WTC11 (cell line): Measurements from ENCODE around the gene TRPM7. TPM values are rescaled to one million over a fixed set of nuclear protein-coding genes. Genes with fewer than 3 reads are reported as not detected.

Source experiments
- ATAC-seq: fragments of 200-7000 bp; cut with Tn5 transposase; 2 replicates; pipeline ENCODE4 v1.10.0; 2021; ENCODE audit warnings: mild to moderate bottlenecking, moderate library complexity
- CTCF ChIA-PET: fragments of 300-600 bp; sonication (Branson Sonifier 250); formaldehyde crosslinking; loops from one replicate; lab custom pipeline; 2021; ENCODE audit warnings: antibody characterized with exemption; lab: Charles Lee
- POLR2A ChIA-PET: fragments of 350-600 bp; sonication (Branson Sonifier 250); formaldehyde crosslinking; loops from one replicate; lab custom pipeline; 2021; ENCODE audit warnings: antibody characterized with exemption; lab: Charles Lee
- DNase-seq: peaks from one replicate; pipeline ENCODE4 v3.0.0; 2021; ENCODE audit warnings: low spot score
- H3K27ac Mint-ChIP-seq: 2 replicates; pipeline ENCODE4 v1.8.0; 2021; ENCODE audit warnings: mixed read lengths
- H3K27me3 Mint-ChIP-seq: 2 replicates; pipeline ENCODE4 v1.8.0; 2021; ENCODE audit warnings: low read depth, mild to moderate bottlenecking, moderate library complexity, mixed read lengths
- H3K36me3 Mint-ChIP-seq: 2 replicates; pipeline ENCODE4 v1.8.0; 2021; ENCODE audit warnings: mixed read lengths
- H3K4me1 Mint-ChIP-seq: 2 replicates; pipeline ENCODE4 v1.8.0; 2022; ENCODE audit warnings: mixed read lengths
- H3K4me3 Mint-ChIP-seq: 2 replicates; pipeline ENCODE4 v1.8.0; 2021; ENCODE audit warnings: mild to moderate bottlenecking, moderate library complexity, mixed read lengths
- H3K9me3 Mint-ChIP-seq: 2 replicates; pipeline ENCODE4 v1.8.0; 2021; ENCODE audit warnings: mixed read lengths
- GABPB1 ChIP-seq: sonication (generic); formaldehyde crosslinking; IDR thresholded peaks from 2 replicates; pipeline ENCODE4 v1.8.1; 2023; ENCODE audit warnings: mild to moderate bottlenecking, missing genetic modification reagents
- GRHL2 ChIP-seq: fragments of 250-450 bp; sonication (Bioruptor Pico); IDR thresholded peaks from 2 replicates; pipeline ENCODE4 v1.8.0; 2022; ENCODE audit warnings: mild to moderate bottlenecking, moderate library complexity; ENCODE audit not compliant: insufficient replicate concordance, severe bottlenecking
- JAZF1 ChIP-seq: fragments of 250-450 bp; sonication (Bioruptor Pico); IDR thresholded peaks from 2 replicates; pipeline ENCODE4 v1.9.0; 2021; ENCODE audit warnings: moderate library complexity, mild to moderate bottlenecking, inconsistent platforms
- NFE2L1 ChIP-seq: sonication (generic); formaldehyde crosslinking; IDR thresholded peaks from 2 replicates; pipeline ENCODE4 v1.8.1; 2023; ENCODE audit warnings: missing genetic modification reagents
- NR1H2 ChIP-seq: sonication (generic); formaldehyde crosslinking; IDR thresholded peaks from 2 replicates; pipeline ENCODE4 v1.9.0; 2021; ENCODE audit warnings: mild to moderate bottlenecking, moderate library complexity, missing genetic modification reagents
- PRRX2 ChIP-seq: fragments of 250-450 bp; sonication (Bioruptor Pico); IDR thresholded peaks from 2 replicates; pipeline ENCODE4 v1.8.0; 2021; ENCODE audit warnings: mild to moderate bottlenecking
- ZNF121 ChIP-seq: sonication (generic); formaldehyde crosslinking; IDR thresholded peaks from 2 replicates; pipeline ENCODE4 v1.8.0; 2023; ENCODE audit warnings: missing genetic modification reagents
- ZNF396 ChIP-seq: fragments of 250-450 bp; sonication (Bioruptor Pico); IDR thresholded peaks from 2 replicates; pipeline ENCODE4 v1.8.0; 2021; ENCODE audit warnings: mild to moderate bottlenecking, moderate library complexity, borderline replicate concordance
- ZNF423 ChIP-seq: fragments of 250-450 bp; sonication (Bioruptor Pico); IDR thresholded peaks from 2 replicates; pipeline ENCODE4 v2.1.2; 2022; ENCODE audit warnings: mild to moderate bottlenecking, moderate library complexity
- total RNA-seq: library from RNA; stranded (reverse); gene quantifications from 3 replicates; pipeline ENCODE4 v1.2.3, GENCODE V29; 2021
- TF ChIP-seq, protein P1 (sequence below): sonication (generic); formaldehyde crosslinking; IDR thresholded peaks from 2 replicates; pipeline ENCODE4 v1.8.1; 2022; ENCODE audit warnings: mild to moderate bottlenecking, missing genetic modification reagents, moderate library complexity, borderline replicate concordance
- TF ChIP-seq, protein P2 (sequence below): fragments of 250-450 bp; sonication (Bioruptor Pico); conservative IDR thresholded peaks from 2 replicates; pipeline ENCODE4 v1.9.0; 2021; ENCODE audit warnings: mild to moderate bottlenecking
- TF ChIP-seq, protein P3 (sequence below): fragments of 250-450 bp; sonication (Bioruptor Pico); IDR thresholded peaks from 2 replicates; pipeline ENCODE4 v1.9.0; 2021; ENCODE audit warnings: mild to moderate bottlenecking
- TF ChIP-seq, protein P4 (sequence below): sonication (generic); formaldehyde crosslinking; IDR thresholded peaks from 2 replicates; pipeline ENCODE4 v1.8.1; 2023; ENCODE audit warnings: mild to moderate bottlenecking, moderate library complexity, missing genetic modification reagents
- TF ChIP-seq, protein P5 (sequence below): fragments of 250-450 bp; sonication (Bioruptor Pico); IDR thresholded peaks from 2 replicates; pipeline ENCODE4 v1.9.0; 2021; ENCODE audit warnings: mild to moderate bottlenecking
- TF ChIP-seq, protein P6 (sequence below): sonication (generic); formaldehyde crosslinking; conservative IDR thresholded peaks from 2 replicates; pipeline ENCODE4 v1.8.1; 2023; ENCODE audit warnings: mild to moderate bottlenecking, low read depth, missing genetic modification reagents, moderate library complexity
- TF ChIP-seq, protein P7 (sequence below): fragments of 250-450 bp; sonication (Bioruptor Pico); IDR thresholded peaks from 2 replicates; pipeline ENCODE4 v1.9.0; 2021; ENCODE audit warnings: moderate library complexity, mild to moderate bottlenecking, inconsistent platforms, borderline replicate concordance
- TF ChIP-seq, protein P8 (sequence below): sonication (generic); formaldehyde crosslinking; IDR thresholded peaks from 2 replicates; pipeline ENCODE4 v1.8.1; 2023; ENCODE audit warnings: mild to moderate bottlenecking, missing genetic modification reagents, moderate library complexity
- TF ChIP-seq, protein P9 (sequence below): sonication (generic); formaldehyde crosslinking; IDR thresholded peaks from 2 replicates; pipeline ENCODE4 v1.8.0; 2023; ENCODE audit warnings: missing genetic modification reagents, mild to moderate bottlenecking, borderline replicate concordance
- TF ChIP-seq, protein P10 (sequence below): sonication (generic); formaldehyde crosslinking; IDR thresholded peaks from 2 replicates; pipeline ENCODE4 v1.8.1; 2022; ENCODE audit warnings: low read depth, mild to moderate bottlenecking, moderate library complexity, missing genetic modification reagents, borderline replicate concordance

Gene TRPM7
- total RNA-seq, 1 experiment from 2014 or later: 24.0 TPM

DNA sequence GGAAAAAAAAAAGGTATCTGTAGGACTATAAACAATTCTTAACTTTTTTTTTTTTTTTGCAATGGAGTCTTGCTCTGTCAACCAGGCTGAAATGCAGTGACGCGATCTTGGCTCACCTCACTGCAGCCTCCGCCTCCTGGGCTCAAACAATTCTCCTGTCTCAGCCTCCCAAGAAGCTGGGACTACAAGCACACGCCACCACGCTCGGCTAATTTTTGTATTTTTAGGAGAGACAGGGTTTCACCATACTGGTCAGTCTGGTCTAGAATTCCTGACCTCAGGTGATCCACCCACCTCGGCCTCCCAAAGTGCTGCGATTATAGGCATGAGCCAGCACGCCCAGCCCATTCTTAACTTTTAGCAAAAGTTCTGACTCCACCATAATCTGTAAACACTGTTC lies 50.5 kb downstream of the TRPM7 start:
- ATAC-seq (no peak), DNase-seq (no peak)
- Mint-ChIP-seq H3K36me3 (peaks cover 40% of the 10 kb centered on the region), H3K27me3 (no peaks in the 10 kb centered on the region), H3K4me1 (no peaks in the 10 kb centered on the region), H3K27ac (no peak overlapping the region), H3K9me3 (no peaks in the 10 kb centered on the region), H3K4me3 (no peak overlapping the region)
- TF ChIP-seq, protein P1, sequence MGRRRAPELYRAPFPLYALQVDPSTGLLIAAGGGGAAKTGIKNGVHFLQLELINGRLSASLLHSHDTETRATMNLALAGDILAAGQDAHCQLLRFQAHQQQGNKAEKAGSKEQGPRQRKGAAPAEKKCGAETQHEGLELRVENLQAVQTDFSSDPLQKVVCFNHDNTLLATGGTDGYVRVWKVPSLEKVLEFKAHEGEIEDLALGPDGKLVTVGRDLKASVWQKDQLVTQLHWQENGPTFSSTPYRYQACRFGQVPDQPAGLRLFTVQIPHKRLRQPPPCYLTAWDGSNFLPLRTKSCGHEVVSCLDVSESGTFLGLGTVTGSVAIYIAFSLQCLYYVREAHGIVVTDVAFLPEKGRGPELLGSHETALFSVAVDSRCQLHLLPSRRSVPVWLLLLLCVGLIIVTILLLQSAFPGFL (CRISPR knock-in tag): no peak
- TF ChIP-seq GABPB1 (CRISPR knock-in tag): no peak
- TF ChIP-seq, protein P2, sequence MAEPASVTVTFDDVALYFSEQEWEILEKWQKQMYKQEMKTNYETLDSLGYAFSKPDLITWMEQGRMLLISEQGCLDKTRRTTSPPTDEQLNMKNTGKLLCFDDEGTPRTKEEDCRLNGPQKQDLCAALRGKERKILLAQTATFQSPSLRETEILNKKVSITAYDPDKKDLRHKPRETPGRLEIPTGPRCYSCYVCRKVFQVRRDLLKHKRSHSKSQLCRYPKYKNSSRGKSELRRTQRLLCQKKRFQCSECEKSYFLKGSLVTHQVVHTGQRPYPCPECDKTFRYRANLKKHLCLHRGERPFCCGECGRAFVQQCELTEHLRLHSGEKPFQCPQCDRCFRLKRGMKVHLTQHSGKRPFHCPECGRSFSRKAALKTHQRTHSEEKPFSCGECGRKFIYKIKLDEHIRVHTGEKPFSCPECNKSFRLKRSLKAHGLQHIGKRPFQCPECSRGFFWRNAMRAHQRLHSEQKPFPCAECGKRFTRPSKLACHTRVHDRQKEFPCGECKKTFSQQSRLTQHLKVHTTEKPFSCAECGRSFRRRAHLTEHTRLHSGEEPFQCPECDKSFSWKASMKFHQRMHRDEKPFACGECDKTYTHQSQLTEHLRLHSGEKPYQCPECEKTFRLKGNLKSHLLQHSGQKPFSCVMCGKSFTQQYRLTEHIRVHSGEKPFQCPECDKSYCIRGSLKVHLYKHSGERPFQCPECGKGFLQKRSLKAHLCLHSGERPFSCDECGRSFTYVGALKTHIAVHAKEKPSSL (CRISPR knock-in tag): no peak
- TF ChIP-seq JAZF1 (CRISPR knock-in tag): no peak
- no peak for TF ChIP-seq PRRX2
- TF ChIP-seq ZNF121 (CRISPR knock-in tag): no peak
- TF ChIP-seq, protein P3, sequence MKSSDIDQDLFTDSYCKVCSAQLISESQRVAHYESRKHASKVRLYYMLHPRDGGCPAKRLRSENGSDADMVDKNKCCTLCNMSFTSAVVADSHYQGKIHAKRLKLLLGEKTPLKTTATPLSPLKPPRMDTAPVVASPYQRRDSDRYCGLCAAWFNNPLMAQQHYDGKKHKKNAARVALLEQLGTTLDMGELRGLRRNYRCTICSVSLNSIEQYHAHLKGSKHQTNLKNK (CRISPR knock-in tag): no peak
- TF ChIP-seq, protein P4, sequence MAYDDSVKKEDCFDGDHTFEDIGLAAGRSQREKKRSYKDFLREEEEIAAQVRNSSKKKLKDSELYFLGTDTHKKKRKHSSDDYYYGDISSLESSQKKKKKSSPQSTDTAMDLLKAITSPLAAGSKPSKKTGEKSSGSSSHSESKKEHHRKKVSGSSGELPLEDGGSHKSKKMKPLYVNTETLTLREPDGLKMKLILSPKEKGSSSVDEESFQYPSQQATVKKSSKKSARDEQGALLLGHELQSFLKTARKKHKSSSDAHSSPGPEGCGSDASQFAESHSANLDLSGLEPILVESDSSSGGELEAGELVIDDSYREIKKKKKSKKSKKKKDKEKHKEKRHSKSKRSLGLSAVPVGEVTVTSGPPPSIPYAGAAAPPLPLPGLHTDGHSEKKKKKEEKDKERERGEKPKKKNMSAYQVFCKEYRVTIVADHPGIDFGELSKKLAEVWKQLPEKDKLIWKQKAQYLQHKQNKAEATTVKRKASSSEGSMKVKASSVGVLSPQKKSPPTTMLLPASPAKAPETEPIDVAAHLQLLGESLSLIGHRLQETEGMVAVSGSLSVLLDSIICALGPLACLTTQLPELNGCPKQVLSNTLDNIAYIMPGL (CRISPR knock-in tag): no peak
- TF ChIP-seq ZNF396 (CRISPR knock-in tag): no peak
- TF ChIP-seq, protein P5, sequence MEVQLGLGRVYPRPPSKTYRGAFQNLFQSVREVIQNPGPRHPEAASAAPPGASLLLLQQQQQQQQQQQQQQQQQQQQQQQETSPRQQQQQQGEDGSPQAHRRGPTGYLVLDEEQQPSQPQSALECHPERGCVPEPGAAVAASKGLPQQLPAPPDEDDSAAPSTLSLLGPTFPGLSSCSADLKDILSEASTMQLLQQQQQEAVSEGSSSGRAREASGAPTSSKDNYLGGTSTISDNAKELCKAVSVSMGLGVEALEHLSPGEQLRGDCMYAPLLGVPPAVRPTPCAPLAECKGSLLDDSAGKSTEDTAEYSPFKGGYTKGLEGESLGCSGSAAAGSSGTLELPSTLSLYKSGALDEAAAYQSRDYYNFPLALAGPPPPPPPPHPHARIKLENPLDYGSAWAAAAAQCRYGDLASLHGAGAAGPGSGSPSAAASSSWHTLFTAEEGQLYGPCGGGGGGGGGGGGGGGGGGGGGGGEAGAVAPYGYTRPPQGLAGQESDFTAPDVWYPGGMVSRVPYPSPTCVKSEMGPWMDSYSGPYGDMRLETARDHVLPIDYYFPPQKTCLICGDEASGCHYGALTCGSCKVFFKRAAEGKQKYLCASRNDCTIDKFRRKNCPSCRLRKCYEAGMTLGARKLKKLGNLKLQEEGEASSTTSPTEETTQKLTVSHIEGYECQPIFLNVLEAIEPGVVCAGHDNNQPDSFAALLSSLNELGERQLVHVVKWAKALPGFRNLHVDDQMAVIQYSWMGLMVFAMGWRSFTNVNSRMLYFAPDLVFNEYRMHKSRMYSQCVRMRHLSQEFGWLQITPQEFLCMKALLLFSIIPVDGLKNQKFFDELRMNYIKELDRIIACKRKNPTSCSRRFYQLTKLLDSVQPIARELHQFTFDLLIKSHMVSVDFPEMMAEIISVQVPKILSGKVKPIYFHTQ: no peak
- TF ChIP-seq, protein P6, sequence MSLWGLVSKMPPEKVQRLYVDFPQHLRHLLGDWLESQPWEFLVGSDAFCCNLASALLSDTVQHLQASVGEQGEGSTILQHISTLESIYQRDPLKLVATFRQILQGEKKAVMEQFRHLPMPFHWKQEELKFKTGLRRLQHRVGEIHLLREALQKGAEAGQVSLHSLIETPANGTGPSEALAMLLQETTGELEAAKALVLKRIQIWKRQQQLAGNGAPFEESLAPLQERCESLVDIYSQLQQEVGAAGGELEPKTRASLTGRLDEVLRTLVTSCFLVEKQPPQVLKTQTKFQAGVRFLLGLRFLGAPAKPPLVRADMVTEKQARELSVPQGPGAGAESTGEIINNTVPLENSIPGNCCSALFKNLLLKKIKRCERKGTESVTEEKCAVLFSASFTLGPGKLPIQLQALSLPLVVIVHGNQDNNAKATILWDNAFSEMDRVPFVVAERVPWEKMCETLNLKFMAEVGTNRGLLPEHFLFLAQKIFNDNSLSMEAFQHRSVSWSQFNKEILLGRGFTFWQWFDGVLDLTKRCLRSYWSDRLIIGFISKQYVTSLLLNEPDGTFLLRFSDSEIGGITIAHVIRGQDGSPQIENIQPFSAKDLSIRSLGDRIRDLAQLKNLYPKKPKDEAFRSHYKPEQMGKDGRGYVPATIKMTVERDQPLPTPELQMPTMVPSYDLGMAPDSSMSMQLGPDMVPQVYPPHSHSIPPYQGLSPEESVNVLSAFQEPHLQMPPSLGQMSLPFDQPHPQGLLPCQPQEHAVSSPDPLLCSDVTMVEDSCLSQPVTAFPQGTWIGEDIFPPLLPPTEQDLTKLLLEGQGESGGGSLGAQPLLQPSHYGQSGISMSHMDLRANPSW (CRISPR knock-in tag): no peak
- TF ChIP-seq, protein P7, sequence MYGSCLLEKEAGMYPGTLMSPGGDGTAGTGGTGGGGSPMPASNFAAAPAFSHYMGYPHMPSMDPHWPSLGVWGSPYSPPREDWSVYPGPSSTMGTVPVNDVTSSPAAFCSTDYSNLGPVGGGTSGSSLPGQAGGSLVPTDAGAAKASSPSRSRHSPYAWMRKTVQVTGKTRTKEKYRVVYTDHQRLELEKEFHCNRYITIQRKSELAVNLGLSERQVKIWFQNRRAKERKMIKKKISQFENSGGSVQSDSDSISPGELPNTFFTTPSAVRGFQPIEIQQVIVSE (CRISPR knock-in tag): no peak
- no peak for TF ChIP-seq NR1H2 (CRISPR knock-in tag)
- TF ChIP-seq, protein P8, sequence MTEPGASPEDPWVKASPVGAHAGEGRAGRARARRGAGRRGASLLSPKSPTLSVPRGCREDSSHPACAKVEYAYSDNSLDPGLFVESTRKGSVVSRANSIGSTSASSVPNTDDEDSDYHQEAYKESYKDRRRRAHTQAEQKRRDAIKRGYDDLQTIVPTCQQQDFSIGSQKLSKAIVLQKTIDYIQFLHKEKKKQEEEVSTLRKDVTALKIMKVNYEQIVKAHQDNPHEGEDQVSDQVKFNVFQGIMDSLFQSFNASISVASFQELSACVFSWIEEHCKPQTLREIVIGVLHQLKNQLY (CRISPR knock-in tag): no peak
- TF ChIP-seq, protein P9, sequence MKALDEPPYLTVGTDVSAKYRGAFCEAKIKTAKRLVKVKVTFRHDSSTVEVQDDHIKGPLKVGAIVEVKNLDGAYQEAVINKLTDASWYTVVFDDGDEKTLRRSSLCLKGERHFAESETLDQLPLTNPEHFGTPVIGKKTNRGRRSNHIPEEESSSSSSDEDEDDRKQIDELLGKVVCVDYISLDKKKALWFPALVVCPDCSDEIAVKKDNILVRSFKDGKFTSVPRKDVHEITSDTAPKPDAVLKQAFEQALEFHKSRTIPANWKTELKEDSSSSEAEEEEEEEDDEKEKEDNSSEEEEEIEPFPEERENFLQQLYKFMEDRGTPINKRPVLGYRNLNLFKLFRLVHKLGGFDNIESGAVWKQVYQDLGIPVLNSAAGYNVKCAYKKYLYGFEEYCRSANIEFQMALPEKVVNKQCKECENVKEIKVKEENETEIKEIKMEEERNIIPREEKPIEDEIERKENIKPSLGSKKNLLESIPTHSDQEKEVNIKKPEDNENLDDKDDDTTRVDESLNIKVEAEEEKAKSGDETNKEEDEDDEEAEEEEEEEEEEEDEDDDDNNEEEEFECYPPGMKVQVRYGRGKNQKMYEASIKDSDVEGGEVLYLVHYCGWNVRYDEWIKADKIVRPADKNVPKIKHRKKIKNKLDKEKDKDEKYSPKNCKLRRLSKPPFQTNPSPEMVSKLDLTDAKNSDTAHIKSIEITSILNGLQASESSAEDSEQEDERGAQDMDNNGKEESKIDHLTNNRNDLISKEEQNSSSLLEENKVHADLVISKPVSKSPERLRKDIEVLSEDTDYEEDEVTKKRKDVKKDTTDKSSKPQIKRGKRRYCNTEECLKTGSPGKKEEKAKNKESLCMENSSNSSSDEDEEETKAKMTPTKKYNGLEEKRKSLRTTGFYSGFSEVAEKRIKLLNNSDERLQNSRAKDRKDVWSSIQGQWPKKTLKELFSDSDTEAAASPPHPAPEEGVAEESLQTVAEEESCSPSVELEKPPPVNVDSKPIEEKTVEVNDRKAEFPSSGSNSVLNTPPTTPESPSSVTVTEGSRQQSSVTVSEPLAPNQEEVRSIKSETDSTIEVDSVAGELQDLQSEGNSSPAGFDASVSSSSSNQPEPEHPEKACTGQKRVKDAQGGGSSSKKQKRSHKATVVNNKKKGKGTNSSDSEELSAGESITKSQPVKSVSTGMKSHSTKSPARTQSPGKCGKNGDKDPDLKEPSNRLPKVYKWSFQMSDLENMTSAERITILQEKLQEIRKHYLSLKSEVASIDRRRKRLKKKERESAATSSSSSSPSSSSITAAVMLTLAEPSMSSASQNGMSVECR (CRISPR knock-in tag): no peak
- TF ChIP-seq GRHL2 (CRISPR knock-in tag): no peak
- TF ChIP-seq, protein P10, sequence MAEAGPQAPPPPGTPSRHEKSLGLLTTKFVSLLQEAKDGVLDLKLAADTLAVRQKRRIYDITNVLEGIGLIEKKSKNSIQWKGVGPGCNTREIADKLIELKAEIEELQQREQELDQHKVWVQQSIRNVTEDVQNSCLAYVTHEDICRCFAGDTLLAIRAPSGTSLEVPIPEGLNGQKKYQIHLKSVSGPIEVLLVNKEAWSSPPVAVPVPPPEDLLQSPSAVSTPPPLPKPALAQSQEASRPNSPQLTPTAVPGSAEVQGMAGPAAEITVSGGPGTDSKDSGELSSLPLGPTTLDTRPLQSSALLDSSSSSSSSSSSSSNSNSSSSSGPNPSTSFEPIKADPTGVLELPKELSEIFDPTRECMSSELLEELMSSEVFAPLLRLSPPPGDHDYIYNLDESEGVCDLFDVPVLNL (CRISPR knock-in tag): no peak
- no peak for TF ChIP-seq NFE2L1
- TF ChIP-seq ZNF423 (CRISPR knock-in tag): no peak
- ChIA-PET POLR2A (no interaction called here), CTCF (no interaction called here)
